ENCODE data around the gene VWA3B. TPM values are rescaled to one million over a fixed set of nuclear protein-coding genes. Genes with fewer than 3 reads are reported as not detected.

VWA3B gene
- total RNA-seq, 2 experiments from 2014 or later: not detected

- Histone ChIP-seq H3K4me2 (ENCODE audit: low read length) (no peak overlapping the region), H2AFZ (ENCODE audit: low read length) (no peak overlapping the region), H3K4me1 (ENCODE audit: insufficient read depth, low read length, poor library complexity, severe bottlenecking) (no peaks in the 10 kb centered on the region), H3K36me3 (ENCODE audit: insufficient read depth, low read length) (no peaks in the 10 kb centered on the region), H3K9me3 (ENCODE audit: low read length) (no peaks in the 10 kb centered on the region), H3K27ac (ENCODE audit: low read depth, low read length, poor library complexity, severe bottlenecking) (no peak overlapping the region), H3K79me2 (ENCODE audit: insufficient read depth, low read depth, low read length) (no peaks in the 10 kb centered on the region), H4K20me1 (ENCODE audit: insufficient read depth, low read length) (no peaks in the 10 kb centered on the region), H3K9me2 (ENCODE audit: insufficient read depth, low read length) (no peaks in the 10 kb centered on the region), H3K4me3 (ENCODE audit: low read depth, low read length, poor library complexity, severe bottlenecking) (no peak overlapping the region)
- ChIA-PET CTCF (ENCODE audit: unreplicated experiment) (no interaction called here), POLR2A (no interaction called here)
- BruUV-seq (replicated peaks): no TSS peak
- DNase-seq (ENCODE audit: low spot score): no peak
- TF ChIP-seq, protein P1, sequence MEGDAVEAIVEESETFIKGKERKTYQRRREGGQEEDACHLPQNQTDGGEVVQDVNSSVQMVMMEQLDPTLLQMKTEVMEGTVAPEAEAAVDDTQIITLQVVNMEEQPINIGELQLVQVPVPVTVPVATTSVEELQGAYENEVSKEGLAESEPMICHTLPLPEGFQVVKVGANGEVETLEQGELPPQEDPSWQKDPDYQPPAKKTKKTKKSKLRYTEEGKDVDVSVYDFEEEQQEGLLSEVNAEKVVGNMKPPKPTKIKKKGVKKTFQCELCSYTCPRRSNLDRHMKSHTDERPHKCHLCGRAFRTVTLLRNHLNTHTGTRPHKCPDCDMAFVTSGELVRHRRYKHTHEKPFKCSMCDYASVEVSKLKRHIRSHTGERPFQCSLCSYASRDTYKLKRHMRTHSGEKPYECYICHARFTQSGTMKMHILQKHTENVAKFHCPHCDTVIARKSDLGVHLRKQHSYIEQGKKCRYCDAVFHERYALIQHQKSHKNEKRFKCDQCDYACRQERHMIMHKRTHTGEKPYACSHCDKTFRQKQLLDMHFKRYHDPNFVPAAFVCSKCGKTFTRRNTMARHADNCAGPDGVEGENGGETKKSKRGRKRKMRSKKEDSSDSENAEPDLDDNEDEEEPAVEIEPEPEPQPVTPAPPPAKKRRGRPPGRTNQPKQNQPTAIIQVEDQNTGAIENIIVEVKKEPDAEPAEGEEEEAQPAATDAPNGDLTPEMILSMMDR (conservative IDR thresholded peaks at IDR 0.05; ENCODE audit: low read length): no peak
- no peak for TF ChIP-seq EZH2phosphoT487 (IDR thresholded peaks at IDR 0.05; ENCODE audit: borderline replicate concordance, low read depth, low read length)
- intact Hi-C loops (cut with micrococcal nuclease; ENCODE audit: unreplicated experiment): no loop called here
Measured at GRCh38 chr2:98102878-98103277, 15.9 kb downstream of the VWA3B start.

DNA sequence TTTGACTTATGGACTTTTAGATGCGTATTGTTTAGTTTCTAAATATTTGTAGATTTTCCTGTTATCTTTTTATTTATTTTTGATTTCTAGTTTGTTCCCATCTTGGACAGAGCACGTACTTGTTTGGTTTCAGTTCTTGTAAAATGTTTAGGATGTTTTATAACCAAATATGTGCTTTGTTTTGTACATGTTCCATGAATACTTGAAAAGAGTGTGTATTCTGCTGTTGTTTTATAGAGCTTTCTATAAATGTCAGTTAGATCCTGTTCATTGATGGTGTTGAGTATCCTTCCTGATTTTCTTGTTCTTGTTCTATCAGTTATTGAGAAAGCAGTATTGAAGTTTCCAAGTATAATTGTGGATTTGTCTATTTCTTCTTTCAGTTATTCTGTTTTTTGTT, 21.1 kb downstream of the VWA3B start:
- DNase-seq (ENCODE audit: low spot score): no peak
- TF ChIP-seq, protein P1 (conservative IDR thresholded peaks at IDR 0.05; ENCODE audit: low read length): no peak
- no peak for TF ChIP-seq EZH2phosphoT487 (IDR thresholded peaks at IDR 0.05; ENCODE audit: borderline replicate concordance, low read depth, low read length)
- Histone ChIP-seq H3K4me1 (ENCODE audit: insufficient read depth, low read length, poor library complexity, severe bottlenecking) (no peaks in the 10 kb centered on the region), H3K36me3 (ENCODE audit: insufficient read depth, low read length) (no peaks in the 10 kb centered on the region), H3K9me2 (ENCODE audit: insufficient read depth, low read length) (no peaks in the 10 kb centered on the region), H3K9me3 (ENCODE audit: low read length) (peaks cover 9% of the 10 kb centered on the region; the same call in 1 of the 2 replicates), H3K79me2 (ENCODE audit: insufficient read depth, low read depth, low read length) (no peaks in the 10 kb centered on the region), H3K4me2 (ENCODE audit: low read length) (no peak overlapping the region), H4K20me1 (ENCODE audit: insufficient read depth, low read length) (no peaks in the 10 kb centered on the region), H2AFZ (ENCODE audit: low read length) (no peak overlapping the region), H3K4me3 (ENCODE audit: low read depth, low read length, poor library complexity, severe bottlenecking) (no peak overlapping the region), H3K27ac (ENCODE audit: low read depth, low read length, poor library complexity, severe bottlenecking) (no peak overlapping the region)
- intact Hi-C loops (cut with micrococcal nuclease; ENCODE audit: unreplicated experiment): no loop called here
- no TSS peak for BruUV-seq (replicated peaks)
- CTCF ChIA-PET (ENCODE audit: unreplicated experiment): no interaction called here
- POLR2A ChIA-PET: interaction anchor here (0.7 kb wide), 1 partner anchor 576 kb away, joined by 3 read pairs; no protein-coding TSS in a partner anchor

DNA sequence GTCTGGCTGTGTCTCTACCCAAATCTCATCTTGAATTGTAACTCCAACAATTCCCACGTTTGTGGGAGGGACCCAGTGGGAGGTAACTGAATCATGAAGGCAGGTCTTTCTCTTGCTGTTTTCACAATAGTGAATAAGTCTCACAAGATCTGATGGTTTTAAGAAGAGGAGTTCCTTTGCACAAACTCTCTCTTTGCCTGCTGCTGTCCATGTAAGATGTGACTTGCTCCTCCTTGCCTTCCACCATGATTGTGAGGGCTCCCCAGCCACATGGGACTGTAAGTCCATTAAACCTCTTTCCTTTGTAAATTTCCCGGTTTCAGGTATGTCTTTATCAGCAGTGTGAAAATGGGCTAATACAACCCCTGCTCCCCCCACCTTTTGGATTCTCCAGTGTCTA, 23.8 kb downstream of the VWA3B start:
- Histone ChIP-seq H3K79me2 (ENCODE audit: insufficient read depth, low read depth, low read length) (no peaks in the 10 kb centered on the region), H2AFZ (ENCODE audit: low read length) (no peak overlapping the region), H3K36me3 (ENCODE audit: insufficient read depth, low read length) (no peaks in the 10 kb centered on the region), H4K20me1 (ENCODE audit: insufficient read depth, low read length) (no peaks in the 10 kb centered on the region), H3K4me3 (ENCODE audit: low read depth, low read length, poor library complexity, severe bottlenecking) (no peak overlapping the region), H3K4me1 (ENCODE audit: insufficient read depth, low read length, poor library complexity, severe bottlenecking) (no peaks in the 10 kb centered on the region), H3K4me2 (ENCODE audit: low read length) (no peak overlapping the region), H3K9me3 (ENCODE audit: low read length) (peaks cover 9% of the 10 kb centered on the region; the same call in 1 of the 2 replicates), H3K27ac (ENCODE audit: low read depth, low read length, poor library complexity, severe bottlenecking) (no peak overlapping the region), H3K9me2 (ENCODE audit: insufficient read depth, low read length) (no peaks in the 10 kb centered on the region)
- no TSS peak for BruUV-seq (replicated peaks)
- no peak for TF ChIP-seq EZH2phosphoT487 (IDR thresholded peaks at IDR 0.05; ENCODE audit: borderline replicate concordance, low read depth, low read length)
- CTCF ChIA-PET (ENCODE audit: unreplicated experiment): no interaction called here
- no peak for DNase-seq (ENCODE audit: low spot score)
- intact Hi-C loops (cut with micrococcal nuclease; ENCODE audit: unreplicated experiment): no loop called here
- POLR2A ChIA-PET: no interaction called here
